ENCODE data around the gene BTNL8. TPM values are rescaled to one million over a fixed set of nuclear protein-coding genes. Genes with fewer than 3 reads are reported as not detected.

BTNL8 gene
- total and polyA plus RNA-seq, 2 donors (not counting 3 experiments of a cell fraction or from before 2014, with no cell fraction given): not detected

- no peaks in the 10 kb centered on the region for H3K9me1 ChIP-seq (replicated peaks; ENCODE audit: control insufficient read depth, extremely low read depth, insufficient read depth, low read length)
- no peak overlapping the region for H3K9ac ChIP-seq (replicated peaks; ENCODE audit: extremely low read depth, insufficient read depth, low read length)
- dilution Hi-C loops (cut with MboI; ENCODE audit: extremely low pct_ligation_motif_present, low sequenced_read_pairs) (no loop called here), intact Hi-C loops (cut with micrococcal nuclease) (no loop called here)
- H3K27me3 ChIP-seq (ENCODE audit: control insufficient read depth in 2 of 2, insufficient read depth in 2 of 2, low read length in 2 of 2): no peaks in the 10 kb centered on the region
- ChIA-PET CTCF (no interaction called here), POLR2A (no interaction called here)
- no peak for FAIRE-seq
- H3K4me3 ChIP-seq (replicated peaks in 1 of 3; ENCODE audit: insufficient read depth in 1 of 3, low read depth in 1 of 3, low read length in 3 of 3): no peak overlapping the region
- TF ChIP-seq POLR2AphosphoS5 (IDR thresholded peaks at IDR 0.05; ENCODE audit: insufficient read depth, low read depth, low read length): no peak
- no peak for TF ChIP-seq MYC (IDR thresholded peaks at IDR 0.05; ENCODE audit: low read depth, low read length)
- TF ChIP-seq POLR2A (IDR thresholded peaks at IDR 0.05; ENCODE audit: low read depth, low read length): no peak
- TF ChIP-seq EZH2 (IDR thresholded peaks at IDR 0.05; ENCODE audit: borderline replicate concordance, low read depth, low read length, severe bottlenecking): no peak
- TF ChIP-seq FOS (IDR thresholded peaks at IDR 0.05; ENCODE audit: borderline replicate concordance, insufficient read depth, low read length): no peak
- TF ChIP-seq, protein P1, sequence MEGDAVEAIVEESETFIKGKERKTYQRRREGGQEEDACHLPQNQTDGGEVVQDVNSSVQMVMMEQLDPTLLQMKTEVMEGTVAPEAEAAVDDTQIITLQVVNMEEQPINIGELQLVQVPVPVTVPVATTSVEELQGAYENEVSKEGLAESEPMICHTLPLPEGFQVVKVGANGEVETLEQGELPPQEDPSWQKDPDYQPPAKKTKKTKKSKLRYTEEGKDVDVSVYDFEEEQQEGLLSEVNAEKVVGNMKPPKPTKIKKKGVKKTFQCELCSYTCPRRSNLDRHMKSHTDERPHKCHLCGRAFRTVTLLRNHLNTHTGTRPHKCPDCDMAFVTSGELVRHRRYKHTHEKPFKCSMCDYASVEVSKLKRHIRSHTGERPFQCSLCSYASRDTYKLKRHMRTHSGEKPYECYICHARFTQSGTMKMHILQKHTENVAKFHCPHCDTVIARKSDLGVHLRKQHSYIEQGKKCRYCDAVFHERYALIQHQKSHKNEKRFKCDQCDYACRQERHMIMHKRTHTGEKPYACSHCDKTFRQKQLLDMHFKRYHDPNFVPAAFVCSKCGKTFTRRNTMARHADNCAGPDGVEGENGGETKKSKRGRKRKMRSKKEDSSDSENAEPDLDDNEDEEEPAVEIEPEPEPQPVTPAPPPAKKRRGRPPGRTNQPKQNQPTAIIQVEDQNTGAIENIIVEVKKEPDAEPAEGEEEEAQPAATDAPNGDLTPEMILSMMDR (IDR thresholded peaks at IDR 0.05; ENCODE audit: extremely low read depth in 1 of 2, insufficient read depth in 1 of 2, low read depth in 1 of 2, low read length in 2 of 2): no peak
- TF ChIP-seq, protein P2, sequence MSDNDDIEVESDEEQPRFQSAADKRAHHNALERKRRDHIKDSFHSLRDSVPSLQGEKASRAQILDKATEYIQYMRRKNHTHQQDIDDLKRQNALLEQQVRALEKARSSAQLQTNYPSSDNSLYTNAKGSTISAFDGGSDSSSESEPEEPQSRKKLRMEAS (IDR thresholded peaks at IDR 0.05; ENCODE audit: insufficient read depth, insufficient read length): no peak
- TF ChIP-seq JUN (IDR thresholded peaks at IDR 0.05; ENCODE audit: borderline replicate concordance, insufficient read depth, insufficient read length, low read depth): no peak
- TF ChIP-seq GATA2 (IDR thresholded peaks at IDR 0.05; ENCODE audit: insufficient read depth, insufficient read length, low read depth, low read length): no peak
- no peak overlapping the region for H2AFZ ChIP-seq (ENCODE audit: low read depth, low read length)
- BruUV-seq (replicated peaks): no TSS peak
- no peaks in the 10 kb centered on the region for H3K4me1 ChIP-seq (ENCODE audit: control insufficient read depth, extremely low read depth, insufficient read depth, low read length)
- no peaks in the 10 kb centered on the region for H3K9me3 ChIP-seq (replicated peaks; ENCODE audit: control insufficient read depth, insufficient read depth, low read length)
- no peaks in the 10 kb centered on the region for H3K36me3 ChIP-seq (ENCODE audit: control insufficient read depth in 2 of 2, extremely low read depth in 1 of 2, insufficient read depth in 2 of 2, low read length in 2 of 2)
- H3K27ac ChIP-seq (ENCODE audit: insufficient read depth, low read depth, low read length): no peak overlapping the region
- H4K20me1 ChIP-seq (replicated peaks; ENCODE audit: control insufficient read depth, extremely low read depth, insufficient read depth, low read length): no peaks in the 10 kb centered on the region
- H3K79me2 ChIP-seq (ENCODE audit: control insufficient read depth, insufficient read depth, low read length): no peaks in the 10 kb centered on the region
- no peak overlapping the region for H3K4me2 ChIP-seq (ENCODE audit: insufficient read depth, low read length)
- DNase-seq (ENCODE audit: low read depth, low spot score): no peak
These were observed 91.3 kb downstream of the BTNL8 start for GRCh38 chr5:180990086-180990881.
